Hepatocyte (in vitro differentiated cells): ENCODE measurements around the gene SGSM2.

Source experiments
- CTCF ChIP-seq: fragments of 200-600 bp; sonication (generic); IDR thresholded peaks from 2 replicates; pipeline ENCODE4 v1.5.1; 2016; ENCODE audit warnings: antibody characterized with exemption, mild to moderate bottlenecking; ENCODE audit not compliant: poor library complexity
- EZH2phosphoT487 ChIP-seq: fragments of 200-600 bp; sonication (generic); IDR thresholded peaks from one replicate; pipeline ENCODE4 v1.6.1; 2018; ENCODE audit warnings: antibody characterized with exemption, mild to moderate bottlenecking, low read depth, moderate library complexity; ENCODE audit not compliant: unreplicated experiment, severe bottlenecking

GRCh38 chr17:2331303-2331702 lies 6.0 kb upstream of the SGSM2 start:
- TF ChIP-seq EZH2phosphoT487 (no peak), CTCF (no peak)
